CD4-positive, CD25-positive, alpha-beta regulatory T cell (primary cell): ENCODE data around the gene KCNMB1. TPM values are rescaled to one million over a fixed set of nuclear protein-coding genes. Genes with fewer than 3 reads are reported as not detected.

ENCODE experiments used
- ATAC-seq, 2 donors: fragments of 150-1000 bp; cut with Tn5 transposase; one replicate each; pipeline ENCODE4 v1.10.0; 2021; ENCODE audit warnings: low read depth in 2 of 2, moderate number of reproducible peaks in 2 of 2, moderate library complexity in 1 of 2
- DNase-seq, 3 donors: peaks; one replicate each; pipeline versions ENCODE4 v3.0.0 to v3.0.0-alpha.2; 2012 to 2022; ENCODE audit warnings: mixed read lengths in 1 of 3
- H3K27ac ChIP-seq: one replicate; pipeline ENCODE4 v1.7.0; 2013; ENCODE audit warnings: mild to moderate bottlenecking, low read length; ENCODE audit not compliant: insufficient read depth, poor library complexity, severe bottlenecking
- H3K27me3 ChIP-seq: one replicate; pipeline ENCODE4 v1.7.0; 2013; ENCODE audit warnings: low read length; ENCODE audit not compliant: control insufficient read depth, insufficient read depth
- H3K36me3 ChIP-seq: one replicate; pipeline ENCODE4 v1.7.0; 2013; ENCODE audit warnings: mild to moderate bottlenecking, low read length, moderate library complexity; ENCODE audit not compliant: control insufficient read depth, insufficient read depth
- H3K4me1 ChIP-seq: 2 replicates; pipeline ENCODE4 v1.7.0; 2013; ENCODE audit warnings: mild to moderate bottlenecking, low read length; ENCODE audit not compliant: insufficient read depth, control insufficient read depth, poor library complexity, severe bottlenecking
- H3K4me3 ChIP-seq: one replicate; pipeline ENCODE4 v1.7.0; 2013; ENCODE audit warnings: low read depth, mild to moderate bottlenecking, low read length, moderate library complexity
- H3K9me3 ChIP-seq, 2 experiments: 1 replicate in 1 of 2; 2 replicates in 1 of 2; pipeline ENCODE4 v1.7.0; 2013; ENCODE audit warnings: low read length in 2 of 2, mild to moderate bottlenecking in 1 of 2, moderate library complexity in 1 of 2; ENCODE audit not compliant: control insufficient read depth in 2 of 2
- H3K27ac Mint-ChIP-seq, 3 donors: one replicate each; pipeline ENCODE4 v1.8.0; 2020 to 2022; ENCODE audit warnings: mild to moderate bottlenecking in 3 of 3, mixed read lengths in 3 of 3, moderate library complexity in 2 of 3
- H3K27me3 Mint-ChIP-seq: one replicate; pipeline ENCODE4 v1.8.0; 2022; ENCODE audit warnings: mild to moderate bottlenecking, mixed read lengths
- H3K36me3 Mint-ChIP-seq: one replicate; pipeline ENCODE4 v1.8.0; 2020; ENCODE audit warnings: mixed read lengths
- H3K4me1 Mint-ChIP-seq, 4 donors: one replicate each; pipeline ENCODE4 v1.8.0; 2020 to 2022; ENCODE audit warnings: mixed read lengths in 4 of 4, mild to moderate bottlenecking in 1 of 4
- H3K4me3 Mint-ChIP-seq, 4 donors: one replicate each; pipeline ENCODE4 v1.8.0; 2020 to 2022; ENCODE audit warnings: mild to moderate bottlenecking in 4 of 4, mixed read lengths in 4 of 4, moderate library complexity in 3 of 4
- H3K9me3 Mint-ChIP-seq, 7 donors: one replicate each; pipeline ENCODE4 v1.8.0; 2020 to 2022; ENCODE audit warnings: mixed read lengths in 7 of 7, mild to moderate bottlenecking in 3 of 7, moderate library complexity in 2 of 7
- polyA plus RNA-seq, 4 donors: library from polyadenylated mRNA; unstranded; fragments of 300-500 nt; fragmentation: Illumina TruSeq; gene quantifications; one replicate each; pipeline ENCODE4 v1.2.3, GENCODE V29; 2021
- total RNA-seq: library from RNA; stranded (reverse); gene quantifications from one replicate; pipeline ENCODE4 v1.2.3, GENCODE V29; 2022

KCNMB1 gene
- total and polyA plus RNA-seq, 5 donors from 2014 or later: 0.03 to 0.25 TPM; not detected in 3

GRCh38 chr5:170403675-170404074 is 14.5 kb upstream of the KCNMB1 start:
- H3K36me3 ChIP-seq: no peaks in the 10 kb centered on the region
- H3K4me3 Mint-ChIP-seq: no peak overlapping the region
- no peaks in the 10 kb centered on the region for H3K4me1 ChIP-seq
- H3K27me3 ChIP-seq: no peaks in the 10 kb centered on the region
- H3K9me3 Mint-ChIP-seq: peaks cover 0 to 3% (median 0%) of the 10 kb centered on the region in 7 donors
- no peak overlapping the region for H3K27ac ChIP-seq
- H3K36me3 Mint-ChIP-seq: no peaks in the 10 kb centered on the region
- H3K27ac Mint-ChIP-seq: no peak overlapping the region
- DNase-seq (no peak), ATAC-seq (no peak)
- no peak overlapping the region for H3K4me3 ChIP-seq
- peaks cover 5% of the 10 kb centered on the region for H3K27me3 Mint-ChIP-seq
- peaks cover 0 to 7% (median under 1%) of the 10 kb centered on the region in 4 donors for H3K4me1 Mint-ChIP-seq
- H3K9me3 ChIP-seq: no peaks in the 10 kb centered on the region

- ATAC-seq (no peak), DNase-seq (no peak)
- no peaks in the 10 kb centered on the region for H3K9me3 ChIP-seq
- no peak overlapping the region for H3K27ac Mint-ChIP-seq
- H3K27me3 ChIP-seq: no peaks in the 10 kb centered on the region
- H3K36me3 ChIP-seq: no peaks in the 10 kb centered on the region
- H3K4me3 ChIP-seq: no peak overlapping the region
- peaks cover 0 to 3% (median 0%) of the 10 kb centered on the region in 7 donors for H3K9me3 Mint-ChIP-seq
- no peak overlapping the region for H3K27ac ChIP-seq
- no peak overlapping the region for H3K4me3 Mint-ChIP-seq
- no peaks in the 10 kb centered on the region for H3K36me3 Mint-ChIP-seq
- H3K27me3 Mint-ChIP-seq: peaks cover 10% of the 10 kb centered on the region
- H3K4me1 ChIP-seq: no peaks in the 10 kb centered on the region
- peaks cover 0 to 7% (median under 1%) of the 10 kb centered on the region in 4 donors for H3K4me1 Mint-ChIP-seq
Measured at GRCh38 chr5:170402508-170402907, 13.3 kb upstream of the KCNMB1 start.

GRCh38 chr5:170397059-170397458 is 7.9 kb upstream of the KCNMB1 start:
- Histone ChIP-seq H3K36me3 (no peaks in the 10 kb centered on the region), H3K4me1 (peaks cover 19% of the 10 kb centered on the region), H3K27me3 (no peaks in the 10 kb centered on the region), H3K27ac (no peak overlapping the region), H3K4me3 (no peak overlapping the region), H3K9me3 (no peaks in the 10 kb centered on the region)
- Mint-ChIP-seq H3K36me3 (no peaks in the 10 kb centered on the region), H3K4me3 (peak overlapping the region in 1 of 4 donors; percentile 70), H3K27me3 (peaks cover 16% of the 10 kb centered on the region), H3K9me3 (peaks cover 0 to 2% (median 0%) of the 10 kb centered on the region in 7 donors), H3K4me1 (peaks cover 22 to 37% (median 25%) of the 10 kb centered on the region in 4 donors), H3K27ac (no peak overlapping the region)
- ATAC-seq (no peak), DNase-seq (no peak)

DNA sequence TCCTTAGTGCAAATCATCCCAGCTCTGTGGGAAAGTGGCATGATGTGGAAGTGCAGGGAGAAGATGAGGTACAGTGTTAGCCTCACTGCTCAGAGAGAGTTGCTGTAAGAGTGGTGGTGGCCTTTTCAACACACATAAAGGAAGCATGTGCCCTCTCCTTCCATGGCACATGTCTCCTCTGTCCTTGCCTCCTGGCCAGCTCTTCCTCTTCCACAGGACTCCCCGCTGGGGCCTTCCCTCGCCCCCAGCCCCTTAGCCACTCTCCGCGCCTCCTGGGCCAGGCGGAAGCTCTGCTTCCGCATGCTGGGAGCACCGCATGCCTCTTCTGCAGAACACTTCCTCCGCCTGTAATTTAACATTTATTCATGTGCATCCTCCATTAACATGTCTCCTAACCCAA is 4.8 kb upstream of the KCNMB1 start:
- Histone ChIP-seq H3K9me3 (no peaks in the 10 kb centered on the region), H3K27me3 (no peaks in the 10 kb centered on the region), H3K4me1 (peaks cover 23% of the 10 kb centered on the region), H3K4me3 (peak overlapping the region; percentile 75), H3K27ac (peak overlapping the region; percentile 56), H3K36me3 (no peaks in the 10 kb centered on the region)
- peak overlapping the region in 3 of 4 donors; percentile 19 to 86 (median 83) for H3K4me3 Mint-ChIP-seq
- H3K9me3 Mint-ChIP-seq: no peaks in the 10 kb centered on the region
- no peaks in the 10 kb centered on the region for H3K36me3 Mint-ChIP-seq
- ATAC-seq: no peak
- H3K27me3 Mint-ChIP-seq: peaks cover 16% of the 10 kb centered on the region
- peaks cover 22 to 35% (median 24%) of the 10 kb centered on the region in 4 donors for H3K4me1 Mint-ChIP-seq
- peak overlapping the region; percentile 84 to 90 (median 88) for H3K27ac Mint-ChIP-seq
- DNase-seq: peak in 1 of 3 donors; percentile 19

DNA sequence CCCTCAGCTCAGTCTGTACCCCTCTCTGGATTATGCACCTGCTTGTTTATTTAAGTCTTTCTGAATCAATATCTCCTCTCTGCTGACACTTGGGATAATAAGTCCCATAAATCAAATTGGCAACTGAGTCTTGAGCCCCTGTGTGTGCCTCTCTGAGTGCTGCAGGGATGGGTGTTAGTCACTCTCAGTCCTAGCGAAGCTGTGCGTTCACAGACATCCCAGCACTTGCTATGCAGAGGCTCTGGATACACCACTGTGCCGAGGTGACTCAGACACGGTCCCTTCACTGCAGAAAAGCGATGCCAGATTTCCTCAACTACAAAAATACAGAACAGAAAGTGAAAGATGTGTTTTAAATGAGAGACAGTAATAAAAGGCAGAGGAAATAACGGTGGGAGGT is 4.1 kb upstream of the KCNMB1 start:
- Histone ChIP-seq H3K4me3 (peak overlapping the region; percentile 75), H3K27me3 (no peaks in the 10 kb centered on the region), H3K4me1 (peaks cover 23% of the 10 kb centered on the region), H3K36me3 (no peaks in the 10 kb centered on the region), H3K9me3 (no peaks in the 10 kb centered on the region), H3K27ac (peak overlapping the region; percentile 56)
- ATAC-seq: peak; percentile 87 to 94
- Mint-ChIP-seq H3K4me1 (peaks cover 22 to 35% (median 24%) of the 10 kb centered on the region in 4 donors), H3K27ac (peak overlapping the region; percentile 39 to 90 (median 88)), H3K4me3 (peak overlapping the region; percentile 19 to 86 (median 77)), H3K27me3 (peaks cover 16% of the 10 kb centered on the region), H3K9me3 (no peaks in the 10 kb centered on the region), H3K36me3 (no peaks in the 10 kb centered on the region)
- peak in 2 of 3 donors; percentile 21 to 80 for DNase-seq

- no peak for ATAC-seq
- Mint-ChIP-seq H3K27ac (no peak overlapping the region), H3K4me3 (no peak overlapping the region), H3K9me3 (no peaks in the 10 kb centered on the region), H3K27me3 (peaks cover 5% of the 10 kb centered on the region), H3K4me1 (peaks cover 20 to 34% (median 22%) of the 10 kb centered on the region in 4 donors), H3K36me3 (no peaks in the 10 kb centered on the region)
- H3K27me3 ChIP-seq: no peaks in the 10 kb centered on the region
- no peak for DNase-seq
- H3K4me1 ChIP-seq: peaks cover 23% of the 10 kb centered on the region
- no peaks in the 10 kb centered on the region for H3K36me3 ChIP-seq
- H3K27ac ChIP-seq: no peak overlapping the region
- H3K9me3 ChIP-seq: no peaks in the 10 kb centered on the region
- H3K4me3 ChIP-seq: no peak overlapping the region
Measured at GRCh38 chr5:170390472-170390871, 1.3 kb upstream of the KCNMB1 start.

GRCh38 chr5:170389550-170389892 is 354 bp upstream of the KCNMB1 start:
- ATAC-seq (no peak), DNase-seq (no peak)
- H3K9me3 ChIP-seq: no peaks in the 10 kb centered on the region
- H3K36me3 ChIP-seq: no peaks in the 10 kb centered on the region
- no peak overlapping the region for H3K27ac ChIP-seq
- H3K27me3 ChIP-seq: no peaks in the 10 kb centered on the region
- H3K27ac Mint-ChIP-seq: peak overlapping the region in 2 of 3 donors; percentile 48 to 75
- H3K36me3 Mint-ChIP-seq: no peaks in the 10 kb centered on the region
- peaks cover 22% of the 10 kb centered on the region for H3K4me1 ChIP-seq
- H3K27me3 Mint-ChIP-seq: peaks cover 5% of the 10 kb centered on the region
- H3K4me3 ChIP-seq: no peak overlapping the region
- H3K4me3 Mint-ChIP-seq: no peak overlapping the region
- H3K4me1 Mint-ChIP-seq: peaks cover 13 to 25% (median 17%) of the 10 kb centered on the region in 4 donors
- no peaks in the 10 kb centered on the region for H3K9me3 Mint-ChIP-seq
